Measurements from ENCODE around the gene KLHL33.

- TF ChIP-seq CTCF (IDR thresholded peaks at IDR 0.05) (no peak), EP300 (IDR thresholded peaks at IDR 0.05) (no peak), POLR2A (IDR thresholded peaks at IDR 0.05) (no peak)
These were observed 34.1 kb upstream of the KLHL33 start for GRCh38 chr14:20469890-20470602.
